ENCODE data around the gene SCN1B.

Gene SCN1B

DNA sequence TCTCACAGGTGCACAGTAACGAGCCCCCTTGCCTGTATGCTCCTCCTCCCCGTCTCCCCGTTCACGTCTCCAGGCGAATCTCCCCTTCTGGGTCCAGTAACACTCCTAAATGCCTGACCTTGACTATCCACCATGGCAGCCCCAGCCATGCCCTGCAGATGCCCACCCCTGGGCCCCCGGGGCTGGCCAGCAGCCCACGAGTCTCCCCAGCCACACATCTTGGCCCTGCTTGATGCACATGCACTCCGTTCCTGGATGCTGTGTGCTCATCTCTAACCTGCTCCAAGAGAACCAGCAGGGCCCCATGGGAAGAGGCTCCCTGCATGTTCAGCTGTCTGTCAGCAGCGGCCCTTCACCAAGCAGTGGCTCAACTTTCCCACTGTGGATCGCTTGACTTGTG, 43.2 kb downstream of the SCN1B start:
- no peak overlapping the region for H3K4me2 ChIP-seq
- H2AFZ ChIP-seq (ENCODE audit: low read depth): no peak overlapping the region
- no peaks in the 10 kb centered on the region for H3K79me2 ChIP-seq (ENCODE audit: insufficient read depth, low read depth)
- no peak overlapping the region for H3K27ac ChIP-seq
- H3K36me3 ChIP-seq (ENCODE audit: insufficient read depth): no peaks in the 10 kb centered on the region
- TF ChIP-seq, protein P1, sequence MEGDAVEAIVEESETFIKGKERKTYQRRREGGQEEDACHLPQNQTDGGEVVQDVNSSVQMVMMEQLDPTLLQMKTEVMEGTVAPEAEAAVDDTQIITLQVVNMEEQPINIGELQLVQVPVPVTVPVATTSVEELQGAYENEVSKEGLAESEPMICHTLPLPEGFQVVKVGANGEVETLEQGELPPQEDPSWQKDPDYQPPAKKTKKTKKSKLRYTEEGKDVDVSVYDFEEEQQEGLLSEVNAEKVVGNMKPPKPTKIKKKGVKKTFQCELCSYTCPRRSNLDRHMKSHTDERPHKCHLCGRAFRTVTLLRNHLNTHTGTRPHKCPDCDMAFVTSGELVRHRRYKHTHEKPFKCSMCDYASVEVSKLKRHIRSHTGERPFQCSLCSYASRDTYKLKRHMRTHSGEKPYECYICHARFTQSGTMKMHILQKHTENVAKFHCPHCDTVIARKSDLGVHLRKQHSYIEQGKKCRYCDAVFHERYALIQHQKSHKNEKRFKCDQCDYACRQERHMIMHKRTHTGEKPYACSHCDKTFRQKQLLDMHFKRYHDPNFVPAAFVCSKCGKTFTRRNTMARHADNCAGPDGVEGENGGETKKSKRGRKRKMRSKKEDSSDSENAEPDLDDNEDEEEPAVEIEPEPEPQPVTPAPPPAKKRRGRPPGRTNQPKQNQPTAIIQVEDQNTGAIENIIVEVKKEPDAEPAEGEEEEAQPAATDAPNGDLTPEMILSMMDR (conservative IDR thresholded peaks at IDR 0.05; ENCODE audit: low read depth, low read length): no peak
- H3K4me3 ChIP-seq (IDR thresholded peaks at IDR 0.05; ENCODE audit: insufficient read depth, low read depth, low read length): no peak overlapping the region
- H3K4me1 ChIP-seq (ENCODE audit: low read depth, poor library complexity, severe bottlenecking): no peaks in the 10 kb centered on the region
- peaks cover 48% of the 10 kb centered on the region for H3K27me3 ChIP-seq (ENCODE audit: insufficient read depth, low read depth)
- H3K9ac ChIP-seq: no peak overlapping the region
- H4K20me1 ChIP-seq (ENCODE audit: insufficient read depth): no peaks in the 10 kb centered on the region

DNA sequence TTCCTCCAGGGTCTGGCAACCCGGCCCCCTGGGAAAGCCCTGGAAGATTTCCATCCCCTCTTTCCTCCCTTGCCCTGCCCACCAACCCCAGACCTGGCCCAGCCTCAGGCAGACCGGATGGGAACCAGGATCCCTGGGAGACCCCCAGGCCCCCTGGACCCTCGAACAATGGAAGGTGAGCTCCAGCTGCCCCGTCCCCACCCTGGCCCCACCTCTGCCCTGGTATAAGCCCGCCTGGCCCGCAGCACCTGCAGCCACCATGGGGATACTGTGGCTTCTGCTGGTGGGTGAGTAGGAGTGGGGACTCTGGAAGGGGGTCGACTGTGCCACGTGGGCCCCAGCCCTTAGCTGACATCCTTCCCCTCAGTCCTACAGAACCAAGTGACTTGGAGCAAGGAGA, 43.7 kb downstream of the SCN1B start:
- no peaks in the 10 kb centered on the region for H3K4me1 ChIP-seq (ENCODE audit: low read depth, poor library complexity, severe bottlenecking)
- no peaks in the 10 kb centered on the region for H3K36me3 ChIP-seq (ENCODE audit: insufficient read depth)
- H3K9ac ChIP-seq: no peak overlapping the region
- H3K27me3 ChIP-seq (ENCODE audit: insufficient read depth, low read depth): peaks cover 49% of the 10 kb centered on the region
- TF ChIP-seq, protein P1 (conservative IDR thresholded peaks at IDR 0.05; ENCODE audit: low read depth, low read length): no peak
- no peak overlapping the region for H3K27ac ChIP-seq
- no peaks in the 10 kb centered on the region for H3K79me2 ChIP-seq (ENCODE audit: insufficient read depth, low read depth)
- no peak overlapping the region for H3K4me2 ChIP-seq
- no peaks in the 10 kb centered on the region for H4K20me1 ChIP-seq (ENCODE audit: insufficient read depth)
- H3K4me3 ChIP-seq (IDR thresholded peaks at IDR 0.05; ENCODE audit: insufficient read depth, low read depth, low read length): no peak overlapping the region
- H2AFZ ChIP-seq (ENCODE audit: low read depth): no peak overlapping the region

DNA sequence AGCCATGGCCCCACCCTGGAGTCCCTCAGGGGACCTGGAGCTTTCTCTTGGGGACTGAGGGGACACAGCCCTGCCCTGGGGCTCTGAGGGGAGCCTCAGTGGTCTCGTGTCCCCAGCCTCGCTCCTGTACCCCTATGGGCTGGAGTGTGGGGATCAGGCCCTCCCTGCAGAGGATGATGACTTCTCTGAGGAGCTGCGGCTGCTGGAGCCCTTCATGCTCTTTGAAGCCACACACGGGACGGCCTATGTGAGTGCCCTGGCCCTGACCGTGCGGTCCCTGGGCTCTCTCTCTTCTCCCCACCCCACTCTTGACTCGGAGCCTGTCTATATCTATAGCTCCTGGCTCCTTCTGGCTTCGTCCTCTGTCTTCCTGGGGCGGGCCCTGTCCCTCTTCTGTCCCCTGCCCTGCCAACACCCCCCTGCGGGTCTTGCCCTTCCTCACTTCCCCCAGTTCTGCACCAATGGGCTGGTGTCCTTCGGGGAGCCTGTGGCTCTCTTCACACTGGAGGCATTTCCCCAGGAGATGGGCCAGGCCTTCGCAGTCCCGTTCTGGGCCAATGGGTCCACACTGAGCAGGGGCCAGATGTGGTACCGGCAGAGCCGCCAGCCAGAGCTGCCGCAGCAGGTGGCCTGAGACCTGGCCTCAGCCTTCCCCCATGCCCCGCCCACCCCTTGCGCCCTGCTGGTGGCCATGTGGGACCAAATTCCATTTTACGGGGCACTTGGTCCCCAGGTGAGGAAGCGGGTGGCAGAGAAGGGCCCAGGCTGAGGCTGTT, 44.3 kb downstream of the SCN1B start:
- H4K20me1 ChIP-seq (ENCODE audit: insufficient read depth): no peaks in the 10 kb centered on the region
- no peaks in the 10 kb centered on the region for H3K4me1 ChIP-seq (ENCODE audit: low read depth, poor library complexity, severe bottlenecking)
- H2AFZ ChIP-seq (ENCODE audit: low read depth): no peak overlapping the region
- no peak overlapping the region for H3K9ac ChIP-seq
- no peak overlapping the region for H3K4me2 ChIP-seq
- no peaks in the 10 kb centered on the region for H3K79me2 ChIP-seq (ENCODE audit: insufficient read depth, low read depth)
- peaks cover 49% of the 10 kb centered on the region; the same call in 1 of the 2 replicates for H3K27me3 ChIP-seq (ENCODE audit: insufficient read depth, low read depth)
- no peaks in the 10 kb centered on the region for H3K36me3 ChIP-seq (ENCODE audit: insufficient read depth)
- no peak overlapping the region for H3K4me3 ChIP-seq (IDR thresholded peaks at IDR 0.05; ENCODE audit: insufficient read depth, low read depth, low read length)
- TF ChIP-seq, protein P1 (conservative IDR thresholded peaks at IDR 0.05; ENCODE audit: low read depth, low read length): no peak
- no peak overlapping the region for H3K27ac ChIP-seq

DNA sequence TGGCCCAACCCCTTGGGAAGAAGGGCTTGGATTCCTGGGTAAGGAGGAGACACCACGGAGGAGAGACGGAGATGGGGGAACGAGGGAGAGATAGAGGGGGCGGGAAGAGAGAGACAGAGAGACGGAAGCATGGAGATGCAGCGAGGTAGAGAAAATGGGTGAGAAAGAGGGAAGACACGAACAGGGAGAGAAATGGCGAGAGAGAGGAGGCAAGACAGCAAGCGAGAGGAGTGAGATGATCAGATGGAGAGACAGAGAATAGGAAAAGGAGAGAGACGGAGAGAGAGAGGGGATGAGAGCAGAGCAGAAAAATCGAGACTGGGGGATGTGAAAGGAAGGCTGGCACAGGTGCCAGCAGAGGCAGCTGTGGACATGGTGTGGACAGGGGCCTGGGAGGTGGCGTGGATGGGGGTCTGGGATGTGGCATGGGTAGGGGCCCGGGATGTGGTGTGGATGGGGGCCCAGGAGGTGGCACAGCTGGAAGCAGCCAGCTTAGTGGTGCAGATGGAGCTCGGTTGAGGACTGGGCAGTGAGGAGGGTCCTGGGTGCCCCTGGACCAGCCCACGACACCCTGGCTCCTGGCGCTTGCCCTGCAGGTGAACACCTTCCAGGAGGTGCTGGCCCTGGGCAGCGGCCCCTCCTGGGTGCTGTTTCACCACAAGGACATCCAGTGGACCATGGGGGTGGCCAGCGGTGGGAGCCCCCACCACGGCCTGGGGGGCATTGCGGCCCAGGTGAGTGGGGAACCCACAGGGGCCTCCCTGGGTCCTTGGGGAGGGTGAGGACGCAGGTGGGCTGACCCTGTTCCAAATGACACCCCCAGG, 45.1 kb downstream of the SCN1B start:
- no peak overlapping the region for H3K4me2 ChIP-seq
- peaks cover 41% of the 10 kb centered on the region; the same call in 1 of the 2 replicates for H3K27me3 ChIP-seq (ENCODE audit: insufficient read depth, low read depth)
- no peak overlapping the region for H2AFZ ChIP-seq (ENCODE audit: low read depth)
- TF ChIP-seq, protein P1 (conservative IDR thresholded peaks at IDR 0.05; ENCODE audit: low read depth, low read length): no peak
- no peaks in the 10 kb centered on the region for H3K4me1 ChIP-seq (ENCODE audit: low read depth, poor library complexity, severe bottlenecking)
- no peaks in the 10 kb centered on the region for H3K36me3 ChIP-seq (ENCODE audit: insufficient read depth)
- H3K79me2 ChIP-seq (ENCODE audit: insufficient read depth, low read depth): no peaks in the 10 kb centered on the region
- no peak overlapping the region for H3K27ac ChIP-seq
- H3K9ac ChIP-seq: no peak overlapping the region
- no peak overlapping the region for H3K4me3 ChIP-seq (IDR thresholded peaks at IDR 0.05; ENCODE audit: insufficient read depth, low read depth, low read length)
- no peaks in the 10 kb centered on the region for H4K20me1 ChIP-seq (ENCODE audit: insufficient read depth)

Data from KMS-11 (cell line).